Right cardiac atrium (tissue), 5 donors: ENCODE data around the gene SIRPB1. TPM values are rescaled to one million over a fixed set of nuclear protein-coding genes. Genes with fewer than 3 reads are reported as not detected.
A peak's percentile ranks its signal among the peaks of the same experiment; 100 is the strongest.

Experiments used
- ATAC-seq, 2 donors: fragments of 200-7000 bp; cut with Tn5 transposase; one replicate each; pipeline versions ENCODE4 v1.8.0 to v1.9.1; 2020; ENCODE audit warnings: moderate library complexity in 2 of 2, mild to moderate bottlenecking in 1 of 2
- DNase-seq, 3 donors: peaks; one replicate each; pipeline ENCODE4 v3.0.0-alpha.2; 2020
- H3K27ac ChIP-seq: one replicate; pipeline ENCODE4 v1.5.1; 2013; ENCODE audit warnings: mild to moderate bottlenecking, low read length, control low read depth, moderate library complexity
- H3K27me3 ChIP-seq: one replicate; pipeline ENCODE4 v1.6.1; 2013; ENCODE audit not compliant: control insufficient read depth, insufficient read depth
- H3K4me1 ChIP-seq: one replicate; pipeline ENCODE4 v1.6.1; 2013; ENCODE audit warnings: low read length; ENCODE audit not compliant: control insufficient read depth, insufficient read depth
- H3K4me3 ChIP-seq: one replicate; pipeline ENCODE4 v1.5.1; 2013; ENCODE audit warnings: low read length, control low read depth
- H3K9me3 ChIP-seq: one replicate; pipeline ENCODE4 v1.6.1; 2013; ENCODE audit warnings: low read length; ENCODE audit not compliant: control insufficient read depth
- WGBS: extraction: QIAGEN DNeasy Blood & Tissue Kit; methylation state at CpG from one replicate; pipeline ENCODE4 v1.1.7; 2013; 5-methylcytosine and 5-hydroxymethylcytosine counted together
- intact Hi-C, 4 donors: fragments of 100-400 bp; cut with DNase I; formaldehyde crosslinking; loops; one replicate each; pipeline versions ENCODE4 v1.11.0 to v1.14.0; 2022 to 2023
- long read RNA-seq, 4 donors: library from polyadenylated mRNA; unstranded; transcript quantifications; one replicate each; pipeline ENCODE4 v2.0.0, GENCODE V29; 2020 to 2021
- polyA plus RNA-seq: library from polyadenylated mRNA; stranded (reverse); fragments of 200-250 nt; gene quantifications from one replicate; pipeline ENCODE4 v1.2.3, GENCODE V29; 2013
- total RNA-seq, 4 donors: library from RNA; stranded (reverse); fragmentation: NEBNext Ultra II Directional; extraction: Animal tissue kit (Norgen Biotek cat#: 25700); gene quantifications; one replicate each; pipeline ENCODE4 v1.2.1, GENCODE V29; 2021
- donor health status: healthy with polysubstance abuse.
- donor health status: DM: no; HTN: yes; CAD: no.
- donor health status: DM: no; HTN: no; CAD: no.
- donor health status: DM: no; HTN: yes; CAD: no; lungs with severe emphysema.
- donor health status: DM: yes; HTN: yes; CAD: no.

SIRPB1 gene
- total RNA-seq (1 to 10 TPM in 2 of 4 donors, under 1 TPM in 2; 0.35 to 7.2 (median 1.3) TPM), polyA plus RNA-seq (0.63 TPM)
- long read RNA-seq, donor 1, result 0 reads
- long read RNA-seq, donor 2, partial matches to known transcripts, result 0 of 1 reads
- long read RNA-seq, donor 2, other reads (novel, unspliced or antisense), result 1 of 1 reads
- long read RNA-seq, donor 3, result 0 reads
- long read RNA-seq, donor 4, partial matches to known transcripts, result 0 of 1 reads
- long read RNA-seq, donor 4, other reads (novel, unspliced or antisense), result 0 of 1 reads

GRCh38 chr20:1619861-1620444 is at the start of gene SIRPB1:
Gene SIRPB1 (minus strand): TSS chr20:1620009. CDS start chr20:1619944, 65 bp downstream.
- peak in 1 of 2 donors; percentile 40 for ATAC-seq
- no peaks in the 10 kb centered on the region for H3K27me3 ChIP-seq
- H3K4me3 ChIP-seq, result no peak within 1 kb of the TSS
- intact Hi-C loops, result no loop called here
- no peak within 1 kb of the TSS for H3K27ac ChIP-seq
- H3K4me1 ChIP-seq, result no peaks in the 10 kb centered on the region
- no peaks in the 10 kb centered on the region for H3K9me3 ChIP-seq
- 70% methylated on average over 5 of the region's 5 CpGs for WGBS
- peak in 1 of 3 donors; percentile 53 for DNase-seq

GRCh38 chr20:1669304-1669703 is 49.5 kb upstream of the SIRPB1 start:
- H3K27ac ChIP-seq, result no peak overlapping the region
- WGBS, result 65% methylated on average over 5 of the region's 5 CpGs
- no peaks in the 10 kb centered on the region for H3K9me3 ChIP-seq
- DNase-seq (no peak), ATAC-seq (no peak)
- no peak overlapping the region for H3K4me3 ChIP-seq
- H3K27me3 ChIP-seq, result no peaks in the 10 kb centered on the region
- intact Hi-C loops, result no loop called here
- H3K4me1 ChIP-seq, result no peaks in the 10 kb centered on the region

- H3K27me3 ChIP-seq, result no peaks in the 10 kb centered on the region
- H3K9me3 ChIP-seq, result no peaks in the 10 kb centered on the region
- no peak overlapping the region for H3K27ac ChIP-seq
- intact Hi-C loops, result no loop called here
- no peak overlapping the region for H3K4me3 ChIP-seq
- H3K4me1 ChIP-seq, result no peaks in the 10 kb centered on the region
- DNase-seq (no peak), ATAC-seq (no peak)
- WGBS, result 70% methylated on average over 1 of the region's 1 CpG
Measured at GRCh38 chr20:1667502-1668085, 47.8 kb upstream of the SIRPB1 start.

GRCh38 chr20:1666802-1667201 is 47.0 kb upstream of the SIRPB1 start:
- DNase-seq (no peak), ATAC-seq (no peak)
- Histone ChIP-seq H3K4me3 (no peak overlapping the region), H3K4me1 (no peaks in the 10 kb centered on the region), H3K27me3 (no peaks in the 10 kb centered on the region), H3K9me3 (no peaks in the 10 kb centered on the region), H3K27ac (no peak overlapping the region)
- intact Hi-C loops, result no loop called here
- 68% methylated on average over 5 of the region's 5 CpGs for WGBS

- Histone ChIP-seq H3K27ac (no peak overlapping the region), H3K4me3 (no peak overlapping the region), H3K9me3 (no peaks in the 10 kb centered on the region), H3K27me3 (no peaks in the 10 kb centered on the region), H3K4me1 (no peaks in the 10 kb centered on the region)
- DNase-seq, result no peak
- intact Hi-C loops, result no loop called here
- WGBS, result 92% methylated on average over 3 of the region's 3 CpGs
- no peak for ATAC-seq
Measured at GRCh38 chr20:1665345-1665744, 45.5 kb upstream of the SIRPB1 start.

GRCh38 chr20:1664911-1665310 is 45.1 kb upstream of the SIRPB1 start:
- Histone ChIP-seq H3K27me3 (no peaks in the 10 kb centered on the region), H3K27ac (no peak overlapping the region), H3K4me3 (no peak overlapping the region), H3K9me3 (no peaks in the 10 kb centered on the region), H3K4me1 (no peaks in the 10 kb centered on the region)
- ATAC-seq (no peak), DNase-seq (peak in 1 of 3 donors; percentile 37)
- intact Hi-C loops, result no loop called here
- 68% methylated on average over 5 of the region's 5 CpGs for WGBS

GRCh38 chr20:1663917-1664316 is 44.1 kb upstream of the SIRPB1 start:
- WGBS, result 42% methylated on average over 2 of the region's 2 CpGs
- ATAC-seq (no peak), DNase-seq (no peak)
- intact Hi-C loops, result no loop called here
- no peaks in the 10 kb centered on the region for H3K27me3 ChIP-seq
- H3K27ac ChIP-seq, result no peak overlapping the region
- H3K9me3 ChIP-seq, result no peaks in the 10 kb centered on the region
- no peaks in the 10 kb centered on the region for H3K4me1 ChIP-seq
- H3K4me3 ChIP-seq, result no peak overlapping the region

- intact Hi-C loops, result no loop called here
- H3K4me1 ChIP-seq, result no peaks in the 10 kb centered on the region
Measured at GRCh38 chr20:1661542-1662299, 41.9 kb upstream of the SIRPB1 start.

GRCh38 chr20:1660246-1660645 is 40.4 kb upstream of the SIRPB1 start:
- H3K4me3 ChIP-seq, result no peak overlapping the region
- no peaks in the 10 kb centered on the region for H3K9me3 ChIP-seq
- H3K27ac ChIP-seq, result no peak overlapping the region
- intact Hi-C loops, result no loop called here
- no peak for DNase-seq
- 40% methylated on average over 2 of the region's 2 CpGs for WGBS
- H3K27me3 ChIP-seq, result no peaks in the 10 kb centered on the region
- ATAC-seq, result no peak
- H3K4me1 ChIP-seq, result no peaks in the 10 kb centered on the region

More at GRCh38 chr20:1661542-1662299, 41.9 kb upstream of the SIRPB1 start:
- H3K9me3 ChIP-seq, result no peaks in the 10 kb centered on the region
- no peaks in the 10 kb centered on the region for H3K27me3 ChIP-seq
- ATAC-seq (no peak), DNase-seq (no peak)
- H3K27ac ChIP-seq, result no peak overlapping the region
- WGBS, result 46% methylated on average over 2 of the region's 2 CpGs
- H3K4me3 ChIP-seq, result no peak overlapping the region

- H3K27me3 ChIP-seq, result no peaks in the 10 kb centered on the region
- no peaks in the 10 kb centered on the region for H3K9me3 ChIP-seq
- 60% methylated on average over 5 of the region's 5 CpGs for WGBS
- no peak within 1 kb of the TSS for H3K27ac ChIP-seq
- no peak within 1 kb of the TSS for H3K4me3 ChIP-seq
- no peak for ATAC-seq
- intact Hi-C loops, result no loop called here
- no peak for DNase-seq
- no peaks in the 10 kb centered on the region for H3K4me1 ChIP-seq
Measured at GRCh38 chr20:1657556-1658334, 37.9 kb upstream of the SIRPB1 start, which contains the start of gene SIRPG. Gene SIRPG (minus strand): TSS chr20:1657779. CDS start chr20:1657714, 65 bp downstream.
